ENCODE data around the gene SPAAR. TPM values are rescaled to one million over a fixed set of nuclear protein-coding genes. Genes with fewer than 3 reads are reported as not detected.
"Not testable (repeated sequence)": the region's sequence is repeated elsewhere in the genome, so short reads cannot be mapped to it uniquely, and the experiment has no call there.

The SPAAR gene
- total RNA-seq, 2 experiments from 2014 or later: not detected

DNA sequence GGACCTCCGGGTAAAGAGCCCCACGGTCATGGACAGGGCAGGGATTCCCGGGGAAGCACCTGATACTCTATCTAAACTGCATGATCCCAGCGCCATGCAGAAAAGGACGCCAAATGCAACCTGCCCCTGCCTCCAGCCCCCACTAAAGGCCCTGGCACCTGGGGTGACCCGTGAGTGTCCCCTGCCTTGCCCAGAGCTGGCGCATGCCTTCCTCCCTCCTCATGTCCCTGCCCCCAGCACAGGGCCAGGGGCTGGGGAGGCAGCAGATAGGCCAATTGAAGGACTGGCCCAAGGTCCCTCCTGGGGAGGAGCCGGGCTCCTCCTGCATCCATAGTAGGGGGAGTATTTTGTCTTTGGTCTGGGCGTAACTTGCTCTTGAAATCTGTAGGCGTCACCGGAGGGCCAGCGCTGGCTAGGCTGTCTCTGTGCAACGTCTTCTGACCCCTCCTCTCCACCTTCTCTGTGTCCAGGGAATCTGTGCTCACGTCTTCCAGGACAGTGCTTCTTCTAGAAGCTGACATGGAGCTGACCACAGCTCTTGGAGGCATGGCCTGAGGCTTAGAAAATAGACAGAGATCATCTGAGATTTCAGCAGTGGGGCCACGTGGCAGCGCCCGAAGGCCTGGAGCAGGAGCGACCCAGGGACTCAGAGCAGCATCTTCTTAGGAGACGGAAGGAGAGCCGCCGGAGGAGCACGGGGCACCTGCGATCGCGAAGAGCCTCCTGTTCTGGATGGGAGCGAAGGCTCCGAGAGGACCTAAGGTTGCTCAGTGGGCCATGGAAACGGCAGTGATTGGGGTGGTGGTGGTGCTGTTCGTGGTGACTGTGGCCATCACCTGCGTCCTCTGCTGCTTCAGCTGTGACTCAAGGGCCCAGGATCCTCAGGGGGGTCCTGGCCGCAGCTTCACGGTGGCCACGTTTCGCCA, 660 bp downstream of the SPAAR start:
- TF ChIP-seq, protein P1, sequence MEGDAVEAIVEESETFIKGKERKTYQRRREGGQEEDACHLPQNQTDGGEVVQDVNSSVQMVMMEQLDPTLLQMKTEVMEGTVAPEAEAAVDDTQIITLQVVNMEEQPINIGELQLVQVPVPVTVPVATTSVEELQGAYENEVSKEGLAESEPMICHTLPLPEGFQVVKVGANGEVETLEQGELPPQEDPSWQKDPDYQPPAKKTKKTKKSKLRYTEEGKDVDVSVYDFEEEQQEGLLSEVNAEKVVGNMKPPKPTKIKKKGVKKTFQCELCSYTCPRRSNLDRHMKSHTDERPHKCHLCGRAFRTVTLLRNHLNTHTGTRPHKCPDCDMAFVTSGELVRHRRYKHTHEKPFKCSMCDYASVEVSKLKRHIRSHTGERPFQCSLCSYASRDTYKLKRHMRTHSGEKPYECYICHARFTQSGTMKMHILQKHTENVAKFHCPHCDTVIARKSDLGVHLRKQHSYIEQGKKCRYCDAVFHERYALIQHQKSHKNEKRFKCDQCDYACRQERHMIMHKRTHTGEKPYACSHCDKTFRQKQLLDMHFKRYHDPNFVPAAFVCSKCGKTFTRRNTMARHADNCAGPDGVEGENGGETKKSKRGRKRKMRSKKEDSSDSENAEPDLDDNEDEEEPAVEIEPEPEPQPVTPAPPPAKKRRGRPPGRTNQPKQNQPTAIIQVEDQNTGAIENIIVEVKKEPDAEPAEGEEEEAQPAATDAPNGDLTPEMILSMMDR (IDR thresholded peaks at IDR 0.05): no peak
- ATAC-seq (no peak), DNase-seq (no peak)
- POLR2A ChIA-PET: interaction anchor here (0.6 kb wide), 2 partner anchors 27 to 29 kb away, joined by 3 to 4 read pairs; no protein-coding TSS in a partner anchor
- H3K9me3 Mint-ChIP-seq: no peaks in the 10 kb centered on the region
- H3K36me3 Mint-ChIP-seq (ENCODE audit: low read depth): no peaks in the 10 kb centered on the region
- intact Hi-C loops (cut with micrococcal nuclease): loop anchor here (5.0 kb wide), 1 partner anchor 32 kb away; no protein-coding TSS in a partner anchor
- no peaks in the 10 kb centered on the region for H3K27me3 Mint-ChIP-seq
- H3K4me1 Mint-ChIP-seq (ENCODE audit: low read depth): peaks cover 47% of the 10 kb centered on the region
- H3K4me3 Mint-ChIP-seq: no peak overlapping the region
- peak overlapping the region; percentile 44 for H3K27ac Mint-ChIP-seq
- CTCF ChIA-PET: interaction anchor here (0.6 to 4.5 kb wide), 10 partner anchors 10 to 105 kb away, joined by 3 to 29 read pairs (median 6); no protein-coding TSS in a partner anchor

DNA sequence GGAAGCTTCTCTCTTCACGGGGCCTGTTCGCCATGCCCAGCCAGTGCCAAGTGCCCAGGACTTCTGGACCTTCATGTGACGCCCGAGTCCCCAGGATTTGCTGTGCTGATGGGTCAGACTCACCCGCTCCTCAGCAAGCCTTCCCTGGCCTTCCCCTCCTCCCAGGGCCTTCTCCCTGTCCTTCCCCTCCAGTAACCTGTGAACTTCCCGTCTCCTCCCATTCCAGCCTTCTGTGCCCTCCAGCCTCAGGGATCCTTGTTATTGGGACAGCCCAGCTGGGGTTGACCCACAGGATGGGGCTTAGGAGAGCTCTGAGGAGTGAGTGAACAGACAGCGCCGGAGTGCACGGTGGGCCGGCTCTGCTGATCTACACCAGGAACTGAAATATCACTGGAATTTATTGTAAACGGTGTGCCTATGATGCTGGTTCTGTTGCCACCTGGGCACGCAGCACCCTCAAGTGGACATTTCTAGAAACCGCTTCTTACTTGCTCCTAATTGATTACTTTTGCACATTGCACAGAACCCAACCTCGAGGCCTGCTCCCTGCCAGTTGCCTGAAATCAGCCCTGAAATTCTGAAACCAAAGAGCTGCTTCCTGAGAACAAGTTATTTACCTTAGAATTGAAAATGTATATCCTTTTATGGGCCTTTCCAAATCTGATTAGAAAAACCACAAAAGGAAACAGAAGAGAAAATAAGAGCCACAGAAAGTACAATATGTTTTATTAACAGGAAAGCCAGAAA, 1.5 kb downstream of the SPAAR start:
- TF ChIP-seq, protein P1 (IDR thresholded peaks at IDR 0.05): peak; percentile 38
- ChIA-PET CTCF (interaction anchor here (0.6 to 4.5 kb wide), 26 partner anchors 8 to 121 kb away, joined by 3 to 29 read pairs (median 4); partner anchors contain the start of gene HINT2), POLR2A (interaction anchor here (0.6 to 1.5 kb wide), 6 partner anchors 9 to 198 kb away, joined by 3 to 4 read pairs (median 4); no protein-coding TSS in a partner anchor)
- Mint-ChIP-seq H3K27me3 (no peaks in the 10 kb centered on the region), H3K27ac (peak overlapping the region; percentile 85), H3K4me3 (no peak overlapping the region), H3K36me3 (ENCODE audit: low read depth) (no peaks in the 10 kb centered on the region), H3K4me1 (ENCODE audit: low read depth) (peaks cover 47% of the 10 kb centered on the region), H3K9me3 (no peaks in the 10 kb centered on the region)
- DNase-seq: peak; percentile 68
- peak; percentile 75 for ATAC-seq
- intact Hi-C loops (cut with micrococcal nuclease): no loop called here

DNA sequence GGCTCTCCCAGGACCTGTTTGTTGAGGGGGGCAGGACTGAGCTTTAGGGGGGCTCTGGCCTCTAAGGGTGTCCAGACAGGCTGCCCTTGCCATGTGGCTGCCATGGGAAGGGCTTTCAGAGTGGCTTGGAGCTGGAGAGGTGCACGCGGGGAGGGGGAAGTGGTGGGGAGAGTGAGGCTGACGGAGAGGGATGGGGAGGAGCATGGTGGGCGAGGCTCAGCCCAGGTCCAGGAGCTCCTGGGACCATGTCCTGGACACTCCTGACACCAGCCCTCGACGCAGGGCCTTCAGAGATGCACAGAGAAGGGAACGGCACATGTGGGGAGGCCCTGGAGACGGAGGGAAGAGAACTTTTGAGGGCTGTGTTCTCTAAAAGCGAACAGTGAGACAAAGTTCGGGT, 2.4 kb downstream of the SPAAR start:
- no peak overlapping the region for H3K27ac Mint-ChIP-seq
- DNase-seq (no peak), ATAC-seq (no peak)
- no peaks in the 10 kb centered on the region for H3K36me3 Mint-ChIP-seq (ENCODE audit: low read depth)
- POLR2A ChIA-PET: interaction anchor here (0.8 to 1.5 kb wide), 4 partner anchors 8 to 101 kb away, joined by 3 to 4 read pairs (median 4); no protein-coding TSS in a partner anchor
- no peaks in the 10 kb centered on the region for H3K27me3 Mint-ChIP-seq
- H3K9me3 Mint-ChIP-seq: no peaks in the 10 kb centered on the region
- CTCF ChIA-PET: interaction anchor here (0.6 to 4.5 kb wide), 21 partner anchors 8 to 122 kb away, joined by 3 to 29 read pairs (median 5); partner anchors contain the start of gene HINT2
- intact Hi-C loops (cut with micrococcal nuclease): no loop called here
- TF ChIP-seq, protein P1 (IDR thresholded peaks at IDR 0.05): no peak
- H3K4me3 Mint-ChIP-seq: no peak overlapping the region
- H3K4me1 Mint-ChIP-seq (ENCODE audit: low read depth): peaks cover 47% of the 10 kb centered on the region

DNA sequence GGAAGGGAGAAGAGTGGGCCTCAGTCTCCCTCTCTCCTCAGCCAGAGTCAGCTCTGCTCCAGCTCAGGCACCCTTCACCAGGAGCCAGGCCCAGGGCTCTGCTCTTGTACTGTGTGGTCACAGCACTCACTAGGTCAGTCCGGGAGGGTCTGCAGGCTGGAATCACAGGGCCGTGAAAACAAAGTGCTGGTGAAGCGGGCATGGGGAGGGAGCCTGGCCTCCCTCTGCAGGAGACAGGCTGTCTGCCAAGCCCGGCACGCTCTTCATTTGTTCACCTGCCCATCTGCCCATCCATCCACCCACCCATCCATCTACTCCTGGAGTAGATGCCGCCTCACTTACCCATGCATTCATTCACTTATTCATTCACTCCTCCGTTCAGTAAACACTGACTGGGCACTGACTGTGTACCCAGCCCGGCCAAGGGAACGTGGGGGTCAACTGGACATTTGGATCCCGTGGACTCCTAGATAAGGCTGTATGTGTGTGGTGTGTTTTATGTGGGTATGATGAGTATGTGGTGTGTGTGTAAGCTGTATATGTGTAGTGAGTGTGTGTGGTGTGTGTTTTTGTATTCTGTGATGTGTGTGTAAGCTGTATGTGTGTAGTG, 3.6 kb downstream of the SPAAR start:
- Mint-ChIP-seq H3K36me3 (ENCODE audit: low read depth) (no peaks in the 10 kb centered on the region), H3K4me3 (no peak overlapping the region), H3K27ac (no peak overlapping the region), H3K9me3 (no peaks in the 10 kb centered on the region), H3K27me3 (no peaks in the 10 kb centered on the region), H3K4me1 (ENCODE audit: low read depth) (peaks cover 42% of the 10 kb centered on the region)
- ChIA-PET POLR2A (no interaction called here), CTCF (interaction anchor here (4.5 kb wide), 1 partner anchor 32 kb away, joined by 29 read pairs; no protein-coding TSS in a partner anchor)
- DNase-seq (no peak), ATAC-seq (no peak)
- intact Hi-C loops (cut with micrococcal nuclease): no loop called here
- TF ChIP-seq, protein P1 (IDR thresholded peaks at IDR 0.05): no peak

DNA sequence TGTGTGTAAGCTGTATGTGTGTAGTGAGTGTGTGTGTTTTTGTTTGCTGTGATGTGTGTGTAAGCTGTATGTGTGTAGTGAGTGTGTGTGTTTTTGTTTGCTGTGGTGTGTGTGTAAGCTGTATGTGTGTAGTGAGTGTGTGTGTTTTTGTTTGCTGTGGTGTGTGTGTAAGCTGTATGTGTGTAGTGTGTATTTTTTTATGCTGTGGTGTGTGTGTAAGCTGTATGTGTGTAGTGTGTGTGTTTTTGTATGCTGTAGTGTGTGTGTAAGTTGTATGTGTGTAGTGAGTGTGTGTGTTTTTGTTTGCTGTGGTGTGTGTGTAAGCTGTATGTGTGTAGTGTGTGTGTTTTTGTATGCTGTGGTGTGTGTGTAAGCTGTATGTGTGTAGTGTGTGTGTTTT, 4.1 kb downstream of the SPAAR start:
- intact Hi-C loops (cut with micrococcal nuclease); POLR2A ChIA-PET; H3K36me3 Mint-ChIP-seq (ENCODE audit: low read depth): not testable (repeated sequence)

More for the DNA sequence above, 4.1 kb downstream of the SPAAR start:
- CTCF ChIA-PET, H3K27me3 Mint-ChIP-seq, H3K9me3 Mint-ChIP-seq, H3K27ac Mint-ChIP-seq, ATAC-seq, DNase-seq, H3K4me3 Mint-ChIP-seq: not testable (repeated sequence)
- H3K4me1 Mint-ChIP-seq (ENCODE audit: low read depth): peaks cover 37% of the 10 kb centered on the region

Measured in activated CD8-positive, alpha-beta T cell treated with anti-CD3 and anti-CD28 coated beads for 36 hours (primary cell).